HCT116 (cell line): ENCODE measurements around the gene NPC2.

Experiments
- CBX3 ChIP-seq: IDR thresholded peaks from 2 replicates; pipeline ENCODE4 v1.6.1; 2012; ENCODE audit warnings: low read depth
- TF ChIP-seq, protein P1 (sequence below), 3 experiments: fragments of 200-600 bp in 1 of 3; sonication (generic) in 1 of 3; IDR thresholded peaks in 2 of 3; conservative IDR thresholded peaks in 1 of 3; 2 replicates each; pipeline ENCODE4 v1.5.1; 2012 to 2017; ENCODE audit warnings: low read depth in 2 of 3, low read length in 2 of 3, antibody characterized with exemption in 1 of 3, borderline replicate concordance in 1 of 3, control low read depth in 1 of 3, mild to moderate bottlenecking in 1 of 3, mixed read lengths in 1 of 3, mixed run types in 1 of 3, moderate library complexity in 1 of 3; ENCODE audit not compliant: insufficient read depth in 1 of 3

DNA sequence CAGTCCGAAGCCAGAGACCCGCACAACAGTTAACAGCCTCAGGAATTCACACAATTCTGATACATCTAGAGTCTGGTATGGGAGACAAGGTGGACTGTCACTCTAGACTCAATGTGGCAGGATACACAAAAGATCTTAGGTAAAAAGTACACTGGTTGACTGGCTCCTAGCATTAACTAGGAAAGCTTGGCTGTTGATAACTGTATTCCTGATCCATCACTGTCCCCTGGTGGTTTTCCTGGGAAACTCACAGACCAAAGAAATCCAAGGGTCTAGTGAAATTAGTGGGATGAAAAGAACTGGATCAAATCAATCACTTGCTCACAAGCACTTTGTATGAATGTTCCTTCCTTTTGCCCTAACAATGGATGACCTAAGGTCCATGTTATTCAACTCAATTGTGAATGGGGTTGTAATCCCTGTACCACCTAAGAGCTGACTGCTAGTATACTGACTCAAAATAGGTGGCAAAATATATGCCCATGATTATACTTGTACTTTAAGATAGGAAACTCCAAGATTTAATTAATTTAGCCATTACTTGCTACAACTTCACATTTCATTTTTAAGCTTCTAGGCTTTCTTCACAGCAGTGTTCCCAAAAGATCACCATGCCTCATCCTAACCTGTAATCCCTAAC, 14.0 kb downstream of the NPC2 start:
- TF ChIP-seq CBX3: no peak
- TF ChIP-seq, protein P1, sequence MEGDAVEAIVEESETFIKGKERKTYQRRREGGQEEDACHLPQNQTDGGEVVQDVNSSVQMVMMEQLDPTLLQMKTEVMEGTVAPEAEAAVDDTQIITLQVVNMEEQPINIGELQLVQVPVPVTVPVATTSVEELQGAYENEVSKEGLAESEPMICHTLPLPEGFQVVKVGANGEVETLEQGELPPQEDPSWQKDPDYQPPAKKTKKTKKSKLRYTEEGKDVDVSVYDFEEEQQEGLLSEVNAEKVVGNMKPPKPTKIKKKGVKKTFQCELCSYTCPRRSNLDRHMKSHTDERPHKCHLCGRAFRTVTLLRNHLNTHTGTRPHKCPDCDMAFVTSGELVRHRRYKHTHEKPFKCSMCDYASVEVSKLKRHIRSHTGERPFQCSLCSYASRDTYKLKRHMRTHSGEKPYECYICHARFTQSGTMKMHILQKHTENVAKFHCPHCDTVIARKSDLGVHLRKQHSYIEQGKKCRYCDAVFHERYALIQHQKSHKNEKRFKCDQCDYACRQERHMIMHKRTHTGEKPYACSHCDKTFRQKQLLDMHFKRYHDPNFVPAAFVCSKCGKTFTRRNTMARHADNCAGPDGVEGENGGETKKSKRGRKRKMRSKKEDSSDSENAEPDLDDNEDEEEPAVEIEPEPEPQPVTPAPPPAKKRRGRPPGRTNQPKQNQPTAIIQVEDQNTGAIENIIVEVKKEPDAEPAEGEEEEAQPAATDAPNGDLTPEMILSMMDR (IDR thresholded peaks at IDR 0.05 in 2 of 3, conservative IDR thresholded peaks at IDR 0.05 in 1 of 3; ENCODE audit: borderline replicate concordance in 1 of 3, insufficient read depth in 1 of 3, low read depth in 2 of 3, low read length in 2 of 3): peak; percentile 83 to 89 (median 85); a peak in 5 of 6 replicates
